Measurements from ENCODE around the gene AK9.

GRCh38 chr6:109447087-109447486 is 243.9 kb downstream of the AK9 start:
- TF ChIP-seq POLR2A (IDR thresholded peaks at IDR 0.05; ENCODE audit: control extremely low read depth in 1 of 2, low read depth in 2 of 2, low read length in 2 of 2) (no peak), TAF1 (IDR thresholded peaks at IDR 0.05; ENCODE audit: low read depth, low read length) (no peak), FOSL1 (IDR thresholded peaks at IDR 0.05; ENCODE audit: insufficient read depth, low read depth, low read length) (no peak), SIN3A (conservative IDR thresholded peaks at IDR 0.05 in 1 of 2, IDR thresholded peaks at IDR 0.05 in 1 of 2; ENCODE audit: low read depth in 1 of 2, low read length in 2 of 2) (no peak), CEBPB (IDR thresholded peaks at IDR 0.05; ENCODE audit: low read depth, low read length) (no peak), EGR1 (IDR thresholded peaks at IDR 0.05; ENCODE audit: borderline replicate concordance, low read depth, low read length) (no peak)
- TF ChIP-seq, protein P1, sequence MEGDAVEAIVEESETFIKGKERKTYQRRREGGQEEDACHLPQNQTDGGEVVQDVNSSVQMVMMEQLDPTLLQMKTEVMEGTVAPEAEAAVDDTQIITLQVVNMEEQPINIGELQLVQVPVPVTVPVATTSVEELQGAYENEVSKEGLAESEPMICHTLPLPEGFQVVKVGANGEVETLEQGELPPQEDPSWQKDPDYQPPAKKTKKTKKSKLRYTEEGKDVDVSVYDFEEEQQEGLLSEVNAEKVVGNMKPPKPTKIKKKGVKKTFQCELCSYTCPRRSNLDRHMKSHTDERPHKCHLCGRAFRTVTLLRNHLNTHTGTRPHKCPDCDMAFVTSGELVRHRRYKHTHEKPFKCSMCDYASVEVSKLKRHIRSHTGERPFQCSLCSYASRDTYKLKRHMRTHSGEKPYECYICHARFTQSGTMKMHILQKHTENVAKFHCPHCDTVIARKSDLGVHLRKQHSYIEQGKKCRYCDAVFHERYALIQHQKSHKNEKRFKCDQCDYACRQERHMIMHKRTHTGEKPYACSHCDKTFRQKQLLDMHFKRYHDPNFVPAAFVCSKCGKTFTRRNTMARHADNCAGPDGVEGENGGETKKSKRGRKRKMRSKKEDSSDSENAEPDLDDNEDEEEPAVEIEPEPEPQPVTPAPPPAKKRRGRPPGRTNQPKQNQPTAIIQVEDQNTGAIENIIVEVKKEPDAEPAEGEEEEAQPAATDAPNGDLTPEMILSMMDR (IDR thresholded peaks at IDR 0.05; ENCODE audit: control extremely low read depth in 1 of 3, insufficient read depth in 1 of 3, low read depth in 1 of 3, low read length in 3 of 3): no peak
